HepG2 (cell line): Measurements from ENCODE around the gene CD3D. TPM values are rescaled to one million over a fixed set of nuclear protein-coding genes. Genes with fewer than 3 reads are reported as not detected.

ENCODE experiments used
- ATAC-seq: fragments of 200-7000 bp; cut with Tn5 transposase; 3 replicates; pipeline ENCODE4 v1.9.1; 2020; ENCODE audit warnings: mild to moderate bottlenecking, moderate library complexity
- BruUV-seq: library from RNA; stranded (reverse); fragments of 400-500 nt; replicated peaks from 2 replicates; lab custom pipeline; 2021; lab: Mats Ljungman, UMichigan
- CTCF ChIA-PET: fragments of 300-600 bp; formaldehyde crosslinking; extraction: SDS; loops from one replicate; lab custom pipeline; 2021; ENCODE audit warnings: low total read pairs, inconsistent platforms, low intra/inter-chr PET ratio; lab: Yijun Ruan, JAX
- POLR2A ChIA-PET: fragments of 350-600 bp; sonication (Branson Sonifier 250); formaldehyde crosslinking; loops from one replicate; lab custom pipeline; 2020; ENCODE audit warnings: antibody characterized with exemption, inconsistent platforms; lab: Yijun Ruan, JAX
- DNase-seq: peaks from one replicate; pipeline ENCODE4 v3.0.0-alpha.2; 2015; ENCODE audit warnings: low spot score
- FAIRE-seq: peaks from 3 replicates; lab custom pipeline; 2011; peaks lifted over from hg19 to GRCh38; lab: Jason Lieb, UNC
- H2AFZ ChIP-seq: one replicate; pipeline ENCODE4 v1.6.1; 2011; ENCODE audit warnings: low read length, inconsistent platforms
- H3K27ac ChIP-seq: fragments of 300-600 bp; 3 replicates; pipeline ENCODE4 v1.8.0; 2011; ENCODE audit warnings: mixed run types, mild to moderate bottlenecking, mixed read lengths, low read length, inconsistent platforms; ENCODE audit not compliant: insufficient read depth; ENCODE audit errors: extremely low read length
- H3K27me3 ChIP-seq, 2 experiments: fragments of 200-600 bp in 1 of 2; 2 replicates in 1 of 2; 3 replicates in 1 of 2; pipeline versions ENCODE4 v1.6.0 to v1.8.0; 2011; ENCODE audit warnings: low read length in 2 of 2, mild to moderate bottlenecking in 2 of 2, moderate library complexity in 2 of 2, inconsistent platforms in 1 of 2; ENCODE audit not compliant: insufficient read depth in 2 of 2, control insufficient read depth in 1 of 2
- H3K36me3 ChIP-seq, 2 experiments: fragments of 200-600 bp in 1 of 2; replicated peaks in 1 of 2; 2 replicates in 1 of 2; 3 replicates in 1 of 2; pipeline versions ENCODE4 v1.5.1 to v1.8.0; 2011; ENCODE audit warnings: low read length in 2 of 2, inconsistent platforms in 1 of 2; ENCODE audit not compliant: insufficient read depth in 2 of 2, control insufficient read depth in 1 of 2
- H3K4me1 ChIP-seq: 2 replicates; pipeline ENCODE4 v1.5.1; 2012; ENCODE audit warnings: low read length, inconsistent platforms; ENCODE audit not compliant: insufficient read depth
- H3K4me2 ChIP-seq: 2 replicates; pipeline ENCODE4 v1.6.0; 2011; ENCODE audit warnings: low read depth, low read length, inconsistent platforms
- H3K4me3 ChIP-seq, 3 experiments: fragments of 200-600 bp in 1 of 3; sonication (generic), shearing (Covaris generic) in 1 of 3; replicated peaks in 1 of 3; 2 replicates each; pipeline ENCODE4 v1.5.1; 2011 to 2016; ENCODE audit warnings: low read length in 3 of 3, inconsistent platforms in 2 of 3, low read depth in 2 of 3, mild to moderate bottlenecking in 2 of 3, control low read depth in 1 of 3, mixed read lengths in 1 of 3; ENCODE audit not compliant: insufficient read depth in 1 of 3
- H3K79me2 ChIP-seq: one replicate; pipeline ENCODE4 v1.6.1; 2011; ENCODE audit warnings: low read length, inconsistent platforms; ENCODE audit not compliant: insufficient read depth
- H3K9ac ChIP-seq: 2 replicates; pipeline ENCODE4 v1.6.0; 2011; ENCODE audit warnings: mild to moderate bottlenecking, low read depth, low read length, inconsistent platforms; ENCODE audit not compliant: insufficient read depth
- H3K9me3 ChIP-seq: 2 replicates; pipeline ENCODE4 v1.5.1; 2012; ENCODE audit warnings: mild to moderate bottlenecking, low read length
- H4K20me1 ChIP-seq: 2 replicates; pipeline ENCODE4 v1.6.0; 2011; ENCODE audit warnings: inconsistent platforms, mild to moderate bottlenecking, low read length, moderate library complexity; ENCODE audit not compliant: insufficient read depth
- EZH2 ChIP-seq: conservative IDR thresholded peaks from 2 replicates; pipeline ENCODE4 v1.6.1; 2012; ENCODE audit warnings: mild to moderate bottlenecking, low read depth, low read length, moderate library complexity
- JDP2 ChIP-seq: sonication (generic); formaldehyde crosslinking; IDR thresholded peaks from 2 replicates; pipeline ENCODE4 v1.8.1; 2022; ENCODE audit warnings: missing genetic modification reagents, borderline replicate concordance
- KDM2A ChIP-seq: sonication (generic); formaldehyde crosslinking; IDR thresholded peaks from 2 replicates; pipeline ENCODE4 v1.4.0; 2020; ENCODE audit warnings: low read depth, missing genetic modification reagents, borderline replicate concordance
- MAFF ChIP-seq: IDR thresholded peaks from 2 replicates; pipeline ENCODE4 v1.6.1; 2011; ENCODE audit warnings: low read depth, low read length, improper control_type of control experiment
- ONECUT2 ChIP-seq: sonication (generic); formaldehyde crosslinking; IDR thresholded peaks from 2 replicates; pipeline ENCODE4 v1.4.0; 2020; ENCODE audit warnings: missing genetic modification reagents
- RELA ChIP-seq: sonication (generic); formaldehyde crosslinking; IDR thresholded peaks from 2 replicates; pipeline ENCODE4 v1.4.0; 2020; ENCODE audit warnings: missing genetic modification reagents
- STAG1 ChIP-seq: sonication (generic); formaldehyde crosslinking; IDR thresholded peaks from 2 replicates; pipeline ENCODE4 v1.4.0; 2020; ENCODE audit warnings: missing genetic modification reagents
- ZBTB38 ChIP-seq: sonication (generic); formaldehyde crosslinking; IDR thresholded peaks from 2 replicates; pipeline ENCODE4 v1.5.1; 2020; ENCODE audit warnings: mild to moderate bottlenecking, missing genetic modification reagents
- ZNF205 ChIP-seq: IDR thresholded peaks from 2 replicates; pipeline ENCODE4 v1.6.1; 2018; ENCODE audit warnings: missing biosample characterization, missing genetic modification reagents
- ZNF264 ChIP-seq: sonication (generic); formaldehyde crosslinking; IDR thresholded peaks from 2 replicates; pipeline ENCODE4 v1.4.0; 2020; ENCODE audit warnings: missing genetic modification reagents
- ZNF335 ChIP-seq: sonication (generic); formaldehyde crosslinking; IDR thresholded peaks from 2 replicates; pipeline ENCODE4 v1.4.0; 2020; ENCODE audit warnings: missing genetic modification reagents
- ZNF7 ChIP-seq: IDR thresholded peaks from 2 replicates; pipeline ENCODE4 v1.6.1; 2016; ENCODE audit warnings: missing biosample characterization, missing genetic modification reagents
- ZNF891 ChIP-seq: sonication (generic); formaldehyde crosslinking; IDR thresholded peaks from 2 replicates; pipeline ENCODE4 v1.5.0; 2020; ENCODE audit warnings: mild to moderate bottlenecking, missing genetic modification reagents
- ZSCAN29 ChIP-seq: sonication (generic); formaldehyde crosslinking; conservative IDR thresholded peaks from 2 replicates; pipeline ENCODE4 v1.4.0; 2020; ENCODE audit warnings: mild to moderate bottlenecking, missing genetic modification reagents
- WGBS: methylation state at CpG from one replicate; pipeline ENCODE4 v1.1.6; 2017; ENCODE audit warnings: low lambda C conversion rate; 5-methylcytosine and 5-hydroxymethylcytosine counted together
- in situ Hi-C: cut with HindIII; loops from 2 replicates; pipeline ENCODE4 v1.10.0; 2017; ENCODE audit warnings: low pct_unique_long_range_greater_than_20kb; ENCODE audit not compliant: extremely low pct_ligation_motif_present
- intact Hi-C: fragments of 100-400 bp; cut with micrococcal nuclease; formaldehyde crosslinking; loops from one replicate; pipeline ENCODE4 v1.10.0; 2022; ENCODE audit not compliant: unreplicated experiment
- polyA plus RNA-seq, 8 experiments: library from polyadenylated mRNA; depleted of rRNA in 3 of 8; stranded (reverse) in 7 of 8; unstranded in 1 of 8; fragments of >200 nt; fragmentation: Illumina TruSeq in 4 of 8; extraction: Trizol in 4 of 8; gene quantifications; 2 replicates each; pipeline versions ENCODE4 v1.2.1 to v1.2.3, GENCODE V29; 2011 to 2016; ENCODE audit warnings: low read depth in 4 of 8, missing spikeins in 1 of 8, mixed read lengths in 1 of 8; ENCODE audit not compliant: insufficient read depth in 1 of 8
- total RNA-seq, 5 experiments: library from RNA; depleted of rRNA; stranded (reverse); fragments of >200 nt; fragmentation: Illumina TruSeq; extraction: Trizol; gene quantifications; 2 replicates each; pipeline ENCODE4 v1.2.3, GENCODE V29; 2016; ENCODE audit warnings: low read depth in 1 of 5
- TF ChIP-seq, protein P1 (sequence below): sonication (generic); formaldehyde crosslinking; IDR thresholded peaks from 2 replicates; pipeline ENCODE4 v1.4.0; 2020; ENCODE audit warnings: mild to moderate bottlenecking, low read depth, missing genetic modification reagents
- TF ChIP-seq, protein P2 (sequence below): sonication (generic); formaldehyde crosslinking; IDR thresholded peaks from 2 replicates; pipeline ENCODE4 v1.4.0; 2020; ENCODE audit warnings: missing genetic modification reagents
- TF ChIP-seq, protein P3 (sequence below): sonication (generic); formaldehyde crosslinking; IDR thresholded peaks from 2 replicates; pipeline ENCODE4 v1.4.0; 2020; ENCODE audit warnings: missing genetic modification reagents

CD3D gene
- total and polyA plus RNA-seq, 2 of the 13 experiments (the other 11 are each of a cell fraction or from before 2014, with no cell fraction given), result 0.66 to 6.6 TPM

GRCh38 chr11:118312328-118312727, 30.2 kb downstream of the CD3D start (continued):
- no peak for TF ChIP-seq ONECUT2 (CRISPR knock-in tag)
- TF ChIP-seq ZSCAN29 (CRISPR knock-in tag), result no peak

GRCh38 chr11:118311518-118311917, 31.0 kb downstream of the CD3D start:
- H3K79me2 ChIP-seq, result no peaks in the 10 kb centered on the region
- FAIRE-seq (no peak), ATAC-seq (no peak), DNase-seq (no peak)
- TF ChIP-seq MAFF, result no peak
- TF ChIP-seq EZH2, result no peak
- TF ChIP-seq ZNF7, result no peak
- TF ChIP-seq, protein P1, sequence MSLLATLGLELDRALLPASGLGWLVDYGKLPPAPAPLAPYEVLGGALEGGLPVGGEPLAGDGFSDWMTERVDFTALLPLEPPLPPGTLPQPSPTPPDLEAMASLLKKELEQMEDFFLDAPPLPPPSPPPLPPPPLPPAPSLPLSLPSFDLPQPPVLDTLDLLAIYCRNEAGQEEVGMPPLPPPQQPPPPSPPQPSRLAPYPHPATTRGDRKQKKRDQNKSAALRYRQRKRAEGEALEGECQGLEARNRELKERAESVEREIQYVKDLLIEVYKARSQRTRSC (CRISPR knock-in tag), result no peak
- TF ChIP-seq ZNF264 (CRISPR knock-in tag), result no peak
- TF ChIP-seq ZNF891 (CRISPR knock-in tag), result no peak
- TF ChIP-seq RELA (CRISPR knock-in tag), result no peak
- TF ChIP-seq KDM2A (CRISPR knock-in tag), result no peak
- TF ChIP-seq, protein P2, sequence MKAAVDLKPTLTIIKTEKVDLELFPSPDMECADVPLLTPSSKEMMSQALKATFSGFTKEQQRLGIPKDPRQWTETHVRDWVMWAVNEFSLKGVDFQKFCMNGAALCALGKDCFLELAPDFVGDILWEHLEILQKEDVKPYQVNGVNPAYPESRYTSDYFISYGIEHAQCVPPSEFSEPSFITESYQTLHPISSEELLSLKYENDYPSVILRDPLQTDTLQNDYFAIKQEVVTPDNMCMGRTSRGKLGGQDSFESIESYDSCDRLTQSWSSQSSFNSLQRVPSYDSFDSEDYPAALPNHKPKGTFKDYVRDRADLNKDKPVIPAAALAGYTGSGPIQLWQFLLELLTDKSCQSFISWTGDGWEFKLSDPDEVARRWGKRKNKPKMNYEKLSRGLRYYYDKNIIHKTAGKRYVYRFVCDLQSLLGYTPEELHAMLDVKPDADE (CRISPR knock-in tag), result no peak
- TF ChIP-seq STAG1, result no peak
- TF ChIP-seq, protein P3, sequence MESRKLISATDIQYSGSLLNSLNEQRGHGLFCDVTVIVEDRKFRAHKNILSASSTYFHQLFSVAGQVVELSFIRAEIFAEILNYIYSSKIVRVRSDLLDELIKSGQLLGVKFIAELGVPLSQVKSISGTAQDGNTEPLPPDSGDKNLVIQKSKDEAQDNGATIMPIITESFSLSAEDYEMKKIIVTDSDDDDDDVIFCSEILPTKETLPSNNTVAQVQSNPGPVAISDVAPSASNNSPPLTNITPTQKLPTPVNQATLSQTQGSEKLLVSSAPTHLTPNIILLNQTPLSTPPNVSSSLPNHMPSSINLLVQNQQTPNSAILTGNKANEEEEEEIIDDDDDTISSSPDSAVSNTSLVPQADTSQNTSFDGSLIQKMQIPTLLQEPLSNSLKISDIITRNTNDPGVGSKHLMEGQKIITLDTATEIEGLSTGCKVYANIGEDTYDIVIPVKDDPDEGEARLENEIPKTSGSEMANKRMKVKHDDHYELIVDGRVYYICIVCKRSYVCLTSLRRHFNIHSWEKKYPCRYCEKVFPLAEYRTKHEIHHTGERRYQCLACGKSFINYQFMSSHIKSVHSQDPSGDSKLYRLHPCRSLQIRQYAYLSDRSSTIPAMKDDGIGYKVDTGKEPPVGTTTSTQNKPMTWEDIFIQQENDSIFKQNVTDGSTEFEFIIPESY, result no peak
- TF ChIP-seq ZBTB38 (CRISPR knock-in tag), result no peak
- TF ChIP-seq ZNF335, result no peak
- TF ChIP-seq JDP2 (CRISPR knock-in tag), result no peak
- no peak for TF ChIP-seq ZNF205 (CRISPR knock-in tag)
- no peaks in the 10 kb centered on the region for H3K36me3 ChIP-seq
- ChIA-PET POLR2A (no interaction called here), CTCF (no interaction called here)
- peaks cover 2 to 38% of the 10 kb centered on the region in 2 experiments; a peak in 4 of 5 replicates for H3K27me3 ChIP-seq
- H4K20me1 ChIP-seq, result no peaks in the 10 kb centered on the region; the same call in 1 of the 2 replicates
- H3K4me3 ChIP-seq, result no peak overlapping the region
- in situ Hi-C loops, result loop anchor here (5.0 kb wide), 1 partner anchor 41 kb away; no protein-coding TSS in a partner anchor
- no peak overlapping the region for H3K27ac ChIP-seq
- no peak overlapping the region for H2AFZ ChIP-seq
- H3K4me1 ChIP-seq, result peaks cover 24% of the 10 kb centered on the region
- no TSS peak for BruUV-seq
- no peaks in the 10 kb centered on the region for H3K9me3 ChIP-seq
- intact Hi-C loops, result no loop called here
- H3K4me2 ChIP-seq, result no peak overlapping the region
- H3K9ac ChIP-seq, result no peak overlapping the region
- WGBS, result 24% methylated on average over 4 of the region's 4 CpGs
